WTC11 (cell line): ENCODE data around the gene GRK2. TPM values are rescaled to one million over a fixed set of nuclear protein-coding genes. Genes with fewer than 3 reads are reported as not detected.
A peak's percentile ranks its signal among the peaks of the same experiment; 100 is the strongest.

ENCODE experiments used
- ATAC-seq: fragments of 200-7000 bp; cut with Tn5 transposase; 2 replicates; pipeline ENCODE4 v1.10.0; 2021; ENCODE audit warnings: mild to moderate bottlenecking, moderate library complexity
- CTCF ChIA-PET: fragments of 300-600 bp; sonication (Branson Sonifier 250); formaldehyde crosslinking; loops from one replicate; lab custom pipeline; 2021; ENCODE audit warnings: antibody characterized with exemption; lab: Charles Lee
- POLR2A ChIA-PET: fragments of 350-600 bp; sonication (Branson Sonifier 250); formaldehyde crosslinking; loops from one replicate; lab custom pipeline; 2021; ENCODE audit warnings: antibody characterized with exemption; lab: Charles Lee
- DNase-seq: peaks from one replicate; pipeline ENCODE4 v3.0.0; 2021; ENCODE audit warnings: low spot score
- H3K27ac Mint-ChIP-seq: 2 replicates; pipeline ENCODE4 v1.8.0; 2021; ENCODE audit warnings: mixed read lengths
- H3K27me3 Mint-ChIP-seq: 2 replicates; pipeline ENCODE4 v1.8.0; 2021; ENCODE audit warnings: low read depth, mild to moderate bottlenecking, moderate library complexity, mixed read lengths
- H3K36me3 Mint-ChIP-seq: 2 replicates; pipeline ENCODE4 v1.8.0; 2021; ENCODE audit warnings: mixed read lengths
- H3K4me1 Mint-ChIP-seq: 2 replicates; pipeline ENCODE4 v1.8.0; 2022; ENCODE audit warnings: mixed read lengths
- H3K4me3 Mint-ChIP-seq: 2 replicates; pipeline ENCODE4 v1.8.0; 2021; ENCODE audit warnings: mild to moderate bottlenecking, moderate library complexity, mixed read lengths
- H3K9me3 Mint-ChIP-seq: 2 replicates; pipeline ENCODE4 v1.8.0; 2021; ENCODE audit warnings: mixed read lengths
- CREM ChIP-seq: sonication (generic); formaldehyde crosslinking; IDR thresholded peaks from 2 replicates; pipeline ENCODE4 v1.8.1; 2022; ENCODE audit warnings: mild to moderate bottlenecking, missing genetic modification reagents, moderate library complexity
- ESRRA ChIP-seq: sonication (generic); formaldehyde crosslinking; IDR thresholded peaks from 2 replicates; pipeline ENCODE4 v1.8.1; 2022; ENCODE audit warnings: mild to moderate bottlenecking, missing genetic modification reagents, borderline replicate concordance
- FOXP1 ChIP-seq: sonication (generic); formaldehyde crosslinking; IDR thresholded peaks from 2 replicates; pipeline ENCODE4 v1.8.0; 2022; ENCODE audit warnings: missing genetic modification reagents, mild to moderate bottlenecking, moderate library complexity, borderline replicate concordance
- IRF2 ChIP-seq: sonication (generic); formaldehyde crosslinking; IDR thresholded peaks from 2 replicates; pipeline ENCODE4 v1.8.0; 2022; ENCODE audit warnings: low read depth, missing genetic modification reagents, borderline replicate concordance
- PRRX2 ChIP-seq: fragments of 250-450 bp; sonication (Bioruptor Pico); IDR thresholded peaks from 2 replicates; pipeline ENCODE4 v1.8.0; 2021; ENCODE audit warnings: mild to moderate bottlenecking
- SMAD4 ChIP-seq: sonication (generic); formaldehyde crosslinking; IDR thresholded peaks from 2 replicates; pipeline ENCODE4 v1.8.0; 2022; ENCODE audit warnings: mild to moderate bottlenecking, missing genetic modification reagents
- TCF7 ChIP-seq: sonication (generic); formaldehyde crosslinking; IDR thresholded peaks from 2 replicates; pipeline ENCODE4 v1.8.0; 2022; ENCODE audit warnings: mild to moderate bottlenecking, low read depth, missing genetic modification reagents, moderate library complexity
- TEAD1 ChIP-seq: sonication (generic); formaldehyde crosslinking; IDR thresholded peaks from 2 replicates; pipeline ENCODE4 v1.8.0; 2022; ENCODE audit warnings: mild to moderate bottlenecking, missing genetic modification reagents
- ZBTB21 ChIP-seq: sonication (generic); formaldehyde crosslinking; IDR thresholded peaks from 2 replicates; pipeline ENCODE4 v1.8.1; 2023; ENCODE audit warnings: mild to moderate bottlenecking, missing genetic modification reagents, borderline replicate concordance
- ZNF317 ChIP-seq: sonication (generic); formaldehyde crosslinking; IDR thresholded peaks from 2 replicates; pipeline ENCODE4 v1.8.1; 2023; ENCODE audit warnings: low read depth, mild to moderate bottlenecking, moderate library complexity, missing genetic modification reagents, borderline replicate concordance
- total RNA-seq: library from RNA; stranded (reverse); gene quantifications from 3 replicates; pipeline ENCODE4 v1.2.3, GENCODE V29; 2021
- TF ChIP-seq, protein P1 (sequence below): fragments of 250-450 bp; sonication (Bioruptor Pico); IDR thresholded peaks from 2 replicates; pipeline ENCODE4 v1.9.0; 2021; ENCODE audit warnings: mild to moderate bottlenecking
- TF ChIP-seq, protein P2 (sequence below): fragments of 250-450 bp; sonication (Bioruptor Pico); IDR thresholded peaks from 2 replicates; pipeline ENCODE4 v1.8.0; 2021; ENCODE audit warnings: mild to moderate bottlenecking
- TF ChIP-seq, protein P3 (sequence below): sonication (generic); formaldehyde crosslinking; IDR thresholded peaks from 2 replicates; pipeline ENCODE4 v1.8.1; 2023; ENCODE audit warnings: mild to moderate bottlenecking, missing genetic modification reagents, borderline replicate concordance
- TF ChIP-seq, protein P4 (sequence below): fragments of 200-600 bp; IDR thresholded peaks from 2 replicates; pipeline ENCODE4 v1.8.0; 2022; ENCODE audit warnings: antibody characterized with exemption
- TF ChIP-seq, protein P5 (sequence below): sonication (generic); formaldehyde crosslinking; IDR thresholded peaks from 2 replicates; pipeline ENCODE4 v1.8.1; 2022; ENCODE audit warnings: mild to moderate bottlenecking, missing genetic modification reagents, moderate library complexity, borderline replicate concordance
- TF ChIP-seq, protein P6 (sequence below): sonication (generic); formaldehyde crosslinking; IDR thresholded peaks from 2 replicates; pipeline ENCODE4 v1.8.0; 2022; ENCODE audit warnings: mild to moderate bottlenecking, missing genetic modification reagents

GRK2 gene
- total RNA-seq, 1 experiment from 2014 or later, result 68.1 TPM

DNA sequence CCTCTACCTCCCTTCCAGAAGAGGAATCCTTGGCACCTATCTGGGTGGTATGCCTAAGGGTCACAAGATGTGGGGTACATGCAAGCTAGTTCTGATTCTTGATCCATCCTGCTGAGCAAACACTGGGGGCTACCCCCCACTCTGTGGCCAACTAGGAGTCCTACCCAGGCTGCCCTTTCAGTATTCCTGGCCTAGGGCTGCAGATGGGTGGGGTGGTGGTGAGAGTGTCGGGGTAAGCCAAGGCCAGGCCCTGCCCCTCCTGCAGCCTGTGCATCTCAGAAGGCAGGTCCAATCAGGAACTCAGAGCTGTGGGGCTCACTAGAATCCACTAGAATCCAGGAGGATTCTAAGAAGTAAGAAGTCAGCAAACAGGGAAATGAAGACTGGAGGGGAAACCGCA, 47.9 kb downstream of the GRK2 start:
- Mint-ChIP-seq H3K27me3 (peaks cover 28% of the 10 kb centered on the region), H3K4me3 (no peak overlapping the region), H3K36me3 (peaks cover 2% of the 10 kb centered on the region; the same call in 1 of the 2 replicates), H3K27ac (peak overlapping the region; percentile 11), H3K4me1 (peaks cover 5% of the 10 kb centered on the region), H3K9me3 (no peaks in the 10 kb centered on the region)
- ChIA-PET POLR2A (no interaction called here), CTCF (interaction anchor here (1.0 to 5.4 kb wide), 4 partner anchors 11 to 87 kb away, joined by 3 to 103 read pairs (median 5); partner anchors contain the start of genes PPP1CA and SSH3)
- ATAC-seq (no peak), DNase-seq (no peak)
- TF ChIP-seq TCF7, result no peak

DNA sequence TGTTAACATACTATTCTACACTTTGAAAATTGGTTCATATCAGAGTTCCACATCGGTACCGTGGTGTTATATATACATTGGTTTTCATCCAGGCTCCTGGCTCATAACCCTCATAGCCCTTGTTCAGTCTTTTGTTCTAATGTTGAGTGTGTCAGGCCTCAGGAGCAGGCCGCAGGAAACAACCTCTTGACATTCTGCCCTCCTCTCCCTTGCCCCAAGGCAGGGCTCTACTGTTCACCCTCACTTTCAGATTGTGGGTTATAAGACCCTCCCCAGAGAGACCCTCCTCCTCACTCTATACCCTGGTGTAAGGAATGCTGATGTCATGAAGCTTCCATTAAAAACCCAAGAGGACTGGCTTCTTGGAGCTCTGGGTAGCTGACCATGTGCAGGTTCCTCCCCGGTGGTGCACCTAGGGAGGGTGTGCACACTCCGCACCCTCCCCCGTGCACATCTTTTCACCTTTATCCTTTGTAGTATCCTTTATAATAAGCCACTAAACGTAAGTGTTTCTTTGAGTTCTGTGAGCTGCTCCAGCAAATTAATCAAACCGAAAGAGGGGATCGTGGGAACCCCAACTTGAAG, 49.1 kb downstream of the GRK2 start:
- Mint-ChIP-seq H3K36me3 (no peaks in the 10 kb centered on the region), H3K4me3 (no peak overlapping the region; the same call in 1 of the 2 replicates), H3K4me1 (peaks cover 5% of the 10 kb centered on the region), H3K27me3 (peaks cover 40% of the 10 kb centered on the region), H3K9me3 (no peaks in the 10 kb centered on the region), H3K27ac (no peak overlapping the region)
- ChIA-PET POLR2A (no interaction called here), CTCF (interaction anchor here (0.6 to 5.4 kb wide), 5 partner anchors 13 to 52 kb away, joined by 3 to 122 read pairs (median 24); partner anchors contain the start of gene SSH3)
- no peak for DNase-seq
- no peak for ATAC-seq
- TF ChIP-seq PRRX2, result no peak
- TF ChIP-seq, protein P1, sequence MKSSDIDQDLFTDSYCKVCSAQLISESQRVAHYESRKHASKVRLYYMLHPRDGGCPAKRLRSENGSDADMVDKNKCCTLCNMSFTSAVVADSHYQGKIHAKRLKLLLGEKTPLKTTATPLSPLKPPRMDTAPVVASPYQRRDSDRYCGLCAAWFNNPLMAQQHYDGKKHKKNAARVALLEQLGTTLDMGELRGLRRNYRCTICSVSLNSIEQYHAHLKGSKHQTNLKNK (CRISPR knock-in tag), result no peak
- TF ChIP-seq, protein P2, sequence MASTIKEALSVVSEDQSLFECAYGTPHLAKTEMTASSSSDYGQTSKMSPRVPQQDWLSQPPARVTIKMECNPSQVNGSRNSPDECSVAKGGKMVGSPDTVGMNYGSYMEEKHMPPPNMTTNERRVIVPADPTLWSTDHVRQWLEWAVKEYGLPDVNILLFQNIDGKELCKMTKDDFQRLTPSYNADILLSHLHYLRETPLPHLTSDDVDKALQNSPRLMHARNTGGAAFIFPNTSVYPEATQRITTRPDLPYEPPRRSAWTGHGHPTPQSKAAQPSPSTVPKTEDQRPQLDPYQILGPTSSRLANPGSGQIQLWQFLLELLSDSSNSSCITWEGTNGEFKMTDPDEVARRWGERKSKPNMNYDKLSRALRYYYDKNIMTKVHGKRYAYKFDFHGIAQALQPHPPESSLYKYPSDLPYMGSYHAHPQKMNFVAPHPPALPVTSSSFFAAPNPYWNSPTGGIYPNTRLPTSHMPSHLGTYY (CRISPR knock-in tag), result no peak
- TF ChIP-seq ESRRA, result no peak
- TF ChIP-seq, protein P3, sequence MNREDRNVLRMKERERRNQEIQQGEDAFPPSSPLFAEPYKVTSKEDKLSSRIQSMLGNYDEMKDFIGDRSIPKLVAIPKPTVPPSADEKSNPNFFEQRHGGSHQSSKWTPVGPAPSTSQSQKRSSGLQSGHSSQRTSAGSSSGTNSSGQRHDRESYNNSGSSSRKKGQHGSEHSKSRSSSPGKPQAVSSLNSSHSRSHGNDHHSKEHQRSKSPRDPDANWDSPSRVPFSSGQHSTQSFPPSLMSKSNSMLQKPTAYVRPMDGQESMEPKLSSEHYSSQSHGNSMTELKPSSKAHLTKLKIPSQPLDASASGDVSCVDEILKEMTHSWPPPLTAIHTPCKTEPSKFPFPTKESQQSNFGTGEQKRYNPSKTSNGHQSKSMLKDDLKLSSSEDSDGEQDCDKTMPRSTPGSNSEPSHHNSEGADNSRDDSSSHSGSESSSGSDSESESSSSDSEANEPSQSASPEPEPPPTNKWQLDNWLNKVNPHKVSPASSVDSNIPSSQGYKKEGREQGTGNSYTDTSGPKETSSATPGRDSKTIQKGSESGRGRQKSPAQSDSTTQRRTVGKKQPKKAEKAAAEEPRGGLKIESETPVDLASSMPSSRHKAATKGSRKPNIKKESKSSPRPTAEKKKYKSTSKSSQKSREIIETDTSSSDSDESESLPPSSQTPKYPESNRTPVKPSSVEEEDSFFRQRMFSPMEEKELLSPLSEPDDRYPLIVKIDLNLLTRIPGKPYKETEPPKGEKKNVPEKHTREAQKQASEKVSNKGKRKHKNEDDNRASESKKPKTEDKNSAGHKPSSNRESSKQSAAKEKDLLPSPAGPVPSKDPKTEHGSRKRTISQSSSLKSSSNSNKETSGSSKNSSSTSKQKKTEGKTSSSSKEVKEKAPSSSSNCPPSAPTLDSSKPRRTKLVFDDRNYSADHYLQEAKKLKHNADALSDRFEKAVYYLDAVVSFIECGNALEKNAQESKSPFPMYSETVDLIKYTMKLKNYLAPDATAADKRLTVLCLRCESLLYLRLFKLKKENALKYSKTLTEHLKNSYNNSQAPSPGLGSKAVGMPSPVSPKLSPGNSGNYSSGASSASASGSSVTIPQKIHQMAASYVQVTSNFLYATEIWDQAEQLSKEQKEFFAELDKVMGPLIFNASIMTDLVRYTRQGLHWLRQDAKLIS (CRISPR knock-in tag), result no peak
- TF ChIP-seq, protein P4, sequence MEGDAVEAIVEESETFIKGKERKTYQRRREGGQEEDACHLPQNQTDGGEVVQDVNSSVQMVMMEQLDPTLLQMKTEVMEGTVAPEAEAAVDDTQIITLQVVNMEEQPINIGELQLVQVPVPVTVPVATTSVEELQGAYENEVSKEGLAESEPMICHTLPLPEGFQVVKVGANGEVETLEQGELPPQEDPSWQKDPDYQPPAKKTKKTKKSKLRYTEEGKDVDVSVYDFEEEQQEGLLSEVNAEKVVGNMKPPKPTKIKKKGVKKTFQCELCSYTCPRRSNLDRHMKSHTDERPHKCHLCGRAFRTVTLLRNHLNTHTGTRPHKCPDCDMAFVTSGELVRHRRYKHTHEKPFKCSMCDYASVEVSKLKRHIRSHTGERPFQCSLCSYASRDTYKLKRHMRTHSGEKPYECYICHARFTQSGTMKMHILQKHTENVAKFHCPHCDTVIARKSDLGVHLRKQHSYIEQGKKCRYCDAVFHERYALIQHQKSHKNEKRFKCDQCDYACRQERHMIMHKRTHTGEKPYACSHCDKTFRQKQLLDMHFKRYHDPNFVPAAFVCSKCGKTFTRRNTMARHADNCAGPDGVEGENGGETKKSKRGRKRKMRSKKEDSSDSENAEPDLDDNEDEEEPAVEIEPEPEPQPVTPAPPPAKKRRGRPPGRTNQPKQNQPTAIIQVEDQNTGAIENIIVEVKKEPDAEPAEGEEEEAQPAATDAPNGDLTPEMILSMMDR, result no peak
- TF ChIP-seq, protein P5, sequence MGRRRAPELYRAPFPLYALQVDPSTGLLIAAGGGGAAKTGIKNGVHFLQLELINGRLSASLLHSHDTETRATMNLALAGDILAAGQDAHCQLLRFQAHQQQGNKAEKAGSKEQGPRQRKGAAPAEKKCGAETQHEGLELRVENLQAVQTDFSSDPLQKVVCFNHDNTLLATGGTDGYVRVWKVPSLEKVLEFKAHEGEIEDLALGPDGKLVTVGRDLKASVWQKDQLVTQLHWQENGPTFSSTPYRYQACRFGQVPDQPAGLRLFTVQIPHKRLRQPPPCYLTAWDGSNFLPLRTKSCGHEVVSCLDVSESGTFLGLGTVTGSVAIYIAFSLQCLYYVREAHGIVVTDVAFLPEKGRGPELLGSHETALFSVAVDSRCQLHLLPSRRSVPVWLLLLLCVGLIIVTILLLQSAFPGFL (CRISPR knock-in tag), result no peak
- TF ChIP-seq ZNF317 (CRISPR knock-in tag), result no peak
- no peak for TF ChIP-seq FOXP1
- TF ChIP-seq, protein P6, sequence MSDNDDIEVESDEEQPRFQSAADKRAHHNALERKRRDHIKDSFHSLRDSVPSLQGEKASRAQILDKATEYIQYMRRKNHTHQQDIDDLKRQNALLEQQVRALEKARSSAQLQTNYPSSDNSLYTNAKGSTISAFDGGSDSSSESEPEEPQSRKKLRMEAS, result no peak
- TF ChIP-seq IRF2, result no peak
- TF ChIP-seq TEAD1 (CRISPR knock-in tag), result no peak
- no peak for TF ChIP-seq ZBTB21 (CRISPR knock-in tag)
- TF ChIP-seq CREM, result no peak
- TF ChIP-seq SMAD4 (CRISPR knock-in tag), result no peak
